PC-3 (cell line): ENCODE measurements around the gene PSMB7. TPM values are rescaled to one million over a fixed set of nuclear protein-coding genes. Genes with fewer than 3 reads are reported as not detected.

Source experiments
- ATAC-seq: fragments of 200-7000 bp; cut with Tn5 transposase; 2 replicates; pipeline ENCODE4 v1.9.1; 2020; ENCODE audit warnings: mild to moderate bottlenecking, moderate library complexity
- BruUV-seq: library from RNA; stranded (reverse); fragments of 400-500 nt; replicated peaks from 2 replicates; lab custom pipeline; 2021; lab: Mats Ljungman, UMichigan
- CTCF ChIA-PET: fragments of 300-600 bp; sonication (Branson Sonifier 250); formaldehyde crosslinking; loops from one replicate; lab custom pipeline; 2022; ENCODE audit warnings: antibody characterized with exemption; lab: Charles Lee
- POLR2A ChIA-PET: fragments of 300-600 bp; sonication (Branson Sonifier 250); formaldehyde crosslinking; loops from one replicate; lab custom pipeline; 2022; ENCODE audit warnings: antibody characterized with exemption; ENCODE audit not compliant: unreplicated experiment; lab: Charles Lee
- DNase-seq: peaks from one replicate; pipeline ENCODE4 v3.0.0-alpha.2; 2015
- H2AFZ ChIP-seq: fragments of 300-600 bp; sonication (generic); 2 replicates; pipeline ENCODE4 v1.6.0; 2016; ENCODE audit warnings: antibody characterized with exemption, low read length
- H3F3A ChIP-seq: fragments of 300-600 bp; sonication (generic); one replicate; pipeline ENCODE4 v1.6.0; 2017; ENCODE audit warnings: antibody characterized with exemption, low read length, control low read depth, mild to moderate bottlenecking; ENCODE audit not compliant: unreplicated experiment
- H3K27ac ChIP-seq: fragments of 300-600 bp; sonication (generic); 2 replicates; pipeline ENCODE4 v1.5.1; 2016; ENCODE audit warnings: mild to moderate bottlenecking, low read length
- H3K27me3 ChIP-seq: fragments of 300-600 bp; sonication (generic); 2 replicates; pipeline ENCODE4 v1.6.1; 2016; ENCODE audit warnings: low read length, mixed read lengths
- H3K36me3 ChIP-seq: fragments of 300-600 bp; sonication (generic); 2 replicates; pipeline ENCODE4 v1.6.1; 2016; ENCODE audit warnings: low read depth, mixed run types, low read length, mixed read lengths
- H3K4me1 ChIP-seq: fragments of 300-600 bp; sonication (generic); 2 replicates; pipeline ENCODE4 v1.5.1; 2016; ENCODE audit warnings: low read length; ENCODE audit not compliant: insufficient read depth
- H3K4me2 ChIP-seq: fragments of 300-600 bp; sonication (generic); 2 replicates; pipeline ENCODE4 v1.6.0; 2016; ENCODE audit warnings: low read length
- H3K4me3 ChIP-seq: fragments of 300-600 bp; sonication (generic); 2 replicates; pipeline ENCODE4 v1.5.1; 2016; ENCODE audit warnings: mild to moderate bottlenecking, low read length, mixed read lengths
- H3K79me2 ChIP-seq: fragments of 300-600 bp; sonication (generic); 2 replicates; pipeline ENCODE4 v1.6.1; 2017; ENCODE audit warnings: low read length, mixed read lengths
- H3K9ac ChIP-seq: fragments of 300-600 bp; sonication (generic); 2 replicates; pipeline ENCODE4 v1.6.0; 2016; ENCODE audit warnings: mild to moderate bottlenecking, low read length
- H3K9me2 ChIP-seq: fragments of 300-600 bp; sonication (generic); replicated peaks from 2 replicates; pipeline ENCODE4 v1.6.1; 2016; ENCODE audit warnings: mixed run types, low read length, mixed read lengths
- H3K9me3 ChIP-seq: fragments of 300-600 bp; sonication (generic); 2 replicates; pipeline ENCODE4 v1.6.1; 2016; ENCODE audit warnings: low read length, mixed read lengths
- H4K20me1 ChIP-seq: fragments of 300-600 bp; sonication (generic); 2 replicates; pipeline ENCODE4 v1.6.1; 2016; ENCODE audit warnings: low read length, mixed read lengths
- CTCF ChIP-seq: fragments of 300-600 bp; sonication (generic); conservative IDR thresholded peaks from 2 replicates; pipeline ENCODE4 v1.5.1; 2017; ENCODE audit warnings: antibody characterized with exemption, low read depth, mild to moderate bottlenecking, low read length
- EZH2 ChIP-seq: fragments of 300-600 bp; sonication (generic); IDR thresholded peaks from one replicate; pipeline ENCODE4 v1.6.1; 2017; ENCODE audit warnings: antibody characterized with exemption, mild to moderate bottlenecking, low read length; ENCODE audit not compliant: unreplicated experiment
- EZH2phosphoT487 ChIP-seq: fragments of 300-600 bp; sonication (generic); IDR thresholded peaks from 2 replicates; pipeline ENCODE4 v1.6.1; 2018; ENCODE audit warnings: mild to moderate bottlenecking, antibody characterized with exemption, low read length, borderline replicate concordance
- intact Hi-C: fragments of 100-400 bp; cut with micrococcal nuclease; formaldehyde crosslinking; loops from 2 replicates; pipeline ENCODE4 v1.9.0; 2023
- total RNA-seq: library from RNA; depleted of rRNA; stranded (reverse); fragments of >200 nt; gene quantifications from 2 replicates; pipeline ENCODE4 v1.2.3, GENCODE V29; 2014

The PSMB7 gene
- total RNA-seq, 1 experiment from 2014 or later = 372 TPM

GRCh38 chr9:124456341-124457078 is 41.3 kb upstream of the PSMB7 start:
- H3K4me3 ChIP-seq = no peak overlapping the region
- TF ChIP-seq EZH2 (no peak), EZH2phosphoT487 (no peak), CTCF (no peak)
- H3K4me2 ChIP-seq = no peak overlapping the region
- no peaks in the 10 kb centered on the region for H3K4me1 ChIP-seq
- H3K27me3 ChIP-seq = no peaks in the 10 kb centered on the region
- H3K36me3 ChIP-seq = no peaks in the 10 kb centered on the region
- H3K9ac ChIP-seq = no peak overlapping the region
- no peak overlapping the region for H2AFZ ChIP-seq
- no peaks in the 10 kb centered on the region for H3K79me2 ChIP-seq
- ChIA-PET POLR2A (no interaction called here), CTCF (no interaction called here)
- BruUV-seq = no TSS peak
- intact Hi-C loops = no loop called here
- DNase-seq (no peak), ATAC-seq (no peak)
- no peak overlapping the region for H3K27ac ChIP-seq
- H3K9me3 ChIP-seq = no peaks in the 10 kb centered on the region
- H3F3A ChIP-seq = no peaks in the 10 kb centered on the region
- H3K9me2 ChIP-seq = no peaks in the 10 kb centered on the region
- no peaks in the 10 kb centered on the region for H4K20me1 ChIP-seq

DNA sequence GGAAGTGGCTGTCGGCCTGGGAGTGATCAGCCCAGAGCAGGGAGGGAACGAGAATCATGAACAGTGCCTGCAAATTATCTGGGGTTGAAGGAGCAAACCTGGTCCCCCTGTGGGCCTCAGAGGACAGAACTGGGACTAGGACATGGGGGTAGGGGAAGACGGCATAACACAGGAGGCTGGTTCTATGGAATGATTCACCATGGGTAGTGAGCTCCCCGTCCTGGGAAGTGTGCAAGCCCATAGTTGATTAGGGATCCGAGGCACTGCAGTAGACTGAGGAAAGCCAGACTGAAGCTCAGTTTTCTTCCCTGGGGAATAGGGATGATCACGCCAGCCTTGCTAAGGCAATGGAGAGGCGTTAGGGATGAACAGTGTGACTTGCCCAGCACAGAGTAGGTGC is 40.6 kb upstream of the PSMB7 start:
- BruUV-seq = no TSS peak
- ATAC-seq (no peak), DNase-seq (no peak)
- Histone ChIP-seq H3F3A (no peaks in the 10 kb centered on the region), H3K27me3 (no peaks in the 10 kb centered on the region), H3K36me3 (no peaks in the 10 kb centered on the region), H3K27ac (no peak overlapping the region), H2AFZ (no peak overlapping the region), H3K9me3 (no peaks in the 10 kb centered on the region), H3K9ac (no peak overlapping the region), H3K9me2 (no peaks in the 10 kb centered on the region), H3K79me2 (no peaks in the 10 kb centered on the region), H3K4me1 (no peaks in the 10 kb centered on the region), H4K20me1 (no peaks in the 10 kb centered on the region), H3K4me3 (no peak overlapping the region), H3K4me2 (no peak overlapping the region)
- intact Hi-C loops = no loop called here
- no peak for TF ChIP-seq CTCF
- no peak for TF ChIP-seq EZH2
- no peak for TF ChIP-seq EZH2phosphoT487
- POLR2A ChIA-PET = no interaction called here
- CTCF ChIA-PET = no interaction called here

DNA sequence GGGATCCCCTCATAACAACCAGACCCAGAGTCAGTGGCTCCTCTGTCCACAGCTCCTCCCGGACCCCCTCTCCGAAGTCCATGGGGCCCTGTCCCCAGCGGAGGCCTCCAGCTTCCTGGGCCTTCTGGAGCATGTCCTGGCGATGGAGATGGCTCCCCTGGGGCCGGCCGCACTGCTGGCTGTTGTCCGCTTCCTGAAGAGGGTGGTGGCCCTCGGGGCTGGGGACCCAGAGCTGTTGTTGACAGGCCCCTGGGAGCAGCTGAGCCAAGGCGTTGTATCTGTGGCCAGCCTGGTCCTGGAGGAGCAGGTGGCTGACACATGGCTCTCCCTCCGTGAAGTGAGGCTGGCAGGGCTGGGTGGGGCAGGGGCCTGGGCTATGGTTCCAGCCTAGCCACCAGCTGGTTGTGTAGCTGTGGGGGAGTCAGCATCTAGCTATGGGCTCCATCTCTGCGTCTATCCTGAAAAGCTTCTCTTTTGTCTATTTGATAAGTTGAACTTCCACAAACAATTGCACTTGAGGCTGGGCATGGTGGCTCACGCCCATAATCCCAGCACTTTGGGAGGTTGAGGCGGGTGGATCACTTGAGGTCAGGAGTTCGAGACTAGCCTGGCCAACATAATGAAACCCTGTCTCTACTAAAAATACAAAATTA is 39.7 kb upstream of the PSMB7 start:
- no peaks in the 10 kb centered on the region for H3K79me2 ChIP-seq
- H3K4me2 ChIP-seq = no peak overlapping the region
- TF ChIP-seq EZH2 = no peak
- no TSS peak for BruUV-seq
- no peaks in the 10 kb centered on the region for H4K20me1 ChIP-seq
- no peaks in the 10 kb centered on the region for H3K27me3 ChIP-seq
- H2AFZ ChIP-seq = no peak overlapping the region
- no peak for ATAC-seq
- H3F3A ChIP-seq = no peaks in the 10 kb centered on the region
- H3K4me1 ChIP-seq = no peaks in the 10 kb centered on the region
- H3K9me3 ChIP-seq = no peaks in the 10 kb centered on the region
- intact Hi-C loops = no loop called here
- no peaks in the 10 kb centered on the region for H3K36me3 ChIP-seq
- CTCF ChIA-PET = no interaction called here
- POLR2A ChIA-PET = no interaction called here
- H3K4me3 ChIP-seq = no peak overlapping the region
- DNase-seq = no peak
- H3K9me2 ChIP-seq = no peaks in the 10 kb centered on the region
- no peak overlapping the region for H3K9ac ChIP-seq
- H3K27ac ChIP-seq = no peak overlapping the region
